GM19238 (cell line): ENCODE measurements around the gene CMTM5.
"Not testable (repeated sequence)": the region's sequence is repeated elsewhere in the genome, so short reads cannot be mapped to it uniquely, and the experiment has no call there.

Experiments
- DNase-seq: peaks from one replicate; pipeline ENCODE4 v3.0.0; 2011; ENCODE audit warnings: low spot score; ENCODE audit not compliant: insufficient read length

Gene CMTM5

DNA sequence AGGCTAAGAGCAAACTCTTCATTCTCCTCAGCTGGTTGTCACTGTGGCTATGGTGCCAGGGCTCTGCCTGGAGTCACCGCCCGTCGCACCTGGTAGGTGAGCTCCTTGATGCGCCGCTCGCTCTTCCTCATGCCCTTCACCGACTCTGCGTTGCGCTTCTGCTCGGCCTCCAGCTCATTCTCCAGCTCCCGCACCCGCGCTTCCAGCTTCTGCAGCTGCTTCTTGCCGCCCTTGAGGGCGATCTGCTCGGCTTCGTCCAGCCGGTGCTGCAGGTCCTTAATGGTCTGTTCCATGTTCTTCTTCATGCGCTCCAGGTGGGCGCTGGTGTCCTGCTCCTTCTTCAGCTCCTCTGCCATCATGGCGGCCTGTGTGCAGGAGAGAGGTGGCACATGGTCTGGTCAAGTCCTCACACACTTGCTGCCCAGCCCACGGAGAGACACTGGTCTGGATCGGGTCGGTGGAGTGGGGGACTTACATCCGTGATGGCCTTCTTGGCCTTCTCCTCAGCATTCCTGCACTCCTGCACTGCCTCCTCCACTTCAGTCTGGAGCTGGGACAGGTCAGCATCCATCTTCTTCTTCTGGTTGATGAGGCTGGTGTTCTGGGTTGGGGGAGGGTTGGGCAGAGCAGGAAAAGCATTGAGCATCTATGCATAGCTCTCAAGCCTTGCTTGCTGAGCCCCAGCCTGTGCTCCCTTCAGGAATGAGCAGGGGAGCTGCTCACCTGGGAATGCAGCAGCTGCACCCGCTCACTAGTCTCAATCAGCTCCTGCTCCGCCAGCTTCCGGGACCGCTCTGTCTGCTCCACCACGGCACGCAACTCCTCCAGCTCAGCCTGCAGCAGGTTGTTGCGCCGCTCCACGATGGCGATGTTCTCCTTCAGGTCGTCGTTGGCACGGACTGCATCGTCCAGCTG is 38.3 kb downstream of the CMTM5 start:
- DNase-seq = no peak

GRCh38 chr14:23415821-23416778 is 39.3 kb downstream of the CMTM5 start:
- DNase-seq = no peak

DNA sequence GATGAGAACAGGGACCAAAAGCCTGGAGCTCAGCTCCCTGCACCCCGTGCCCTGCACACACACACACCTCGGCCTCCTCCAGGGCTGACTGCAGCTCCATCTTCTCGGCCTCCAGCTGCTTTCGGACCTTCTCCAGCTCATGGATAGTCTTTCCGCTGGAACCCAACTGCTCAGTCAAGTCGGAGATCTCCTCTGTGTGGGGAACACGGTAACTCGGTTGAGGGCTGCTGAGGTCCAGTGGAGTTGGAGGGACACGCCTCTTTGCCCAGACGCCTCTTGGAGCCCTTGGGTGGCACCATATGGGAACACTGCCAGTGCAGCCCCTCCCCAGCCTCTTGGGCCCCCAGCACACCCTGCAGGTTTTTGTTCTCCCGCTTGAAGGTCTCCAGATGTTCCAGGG is 40.0 kb downstream of the CMTM5 start:
- DNase-seq = no peak

DNA sequence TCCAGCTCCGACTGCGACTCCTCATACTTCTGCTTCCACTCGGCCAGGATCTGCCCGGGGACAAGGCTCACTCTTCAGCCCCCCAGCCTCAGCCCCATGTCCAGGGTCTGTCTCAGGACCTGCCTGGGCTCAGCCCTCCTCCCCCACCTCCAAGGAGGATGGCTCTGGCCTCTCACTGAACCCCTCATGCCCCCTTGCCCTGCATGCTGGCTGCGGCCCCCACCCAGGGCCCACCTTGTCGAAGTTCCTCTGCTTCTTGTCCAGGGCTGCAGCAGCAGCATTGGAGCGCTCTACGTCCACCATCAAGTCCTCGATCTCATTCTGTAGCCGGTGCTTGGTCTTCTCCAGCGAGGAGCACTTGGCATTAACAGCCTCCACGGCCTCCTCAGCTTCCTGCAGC is 40.4 kb downstream of the CMTM5 start:
- not testable (repeated sequence) for DNase-seq

DNA sequence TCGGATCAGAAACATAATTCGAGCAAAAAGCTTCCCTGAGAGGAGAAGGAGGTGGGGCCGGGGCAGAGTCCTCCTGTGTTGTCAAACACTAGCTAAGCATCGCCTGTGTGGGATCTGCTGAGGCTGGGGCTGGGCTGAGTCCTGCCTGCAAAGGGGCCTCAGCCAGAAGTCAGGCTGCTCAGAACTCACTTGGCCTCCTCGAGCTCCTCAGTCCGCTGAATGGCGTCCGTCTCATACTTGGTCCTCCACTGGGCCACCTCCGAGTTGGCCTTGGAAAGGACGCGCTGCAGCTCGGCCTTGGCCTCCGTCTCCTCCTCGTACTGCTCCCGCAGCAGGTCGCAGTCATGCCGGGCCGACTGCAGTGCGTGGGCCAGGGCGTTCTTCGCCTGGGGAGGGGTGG is 41.2 kb downstream of the CMTM5 start:
- DNase-seq = no peak

GRCh38 chr14:23419646-23420045 is 42.8 kb downstream of the CMTM5 start:
- DNase-seq = not testable (repeated sequence)

GRCh38 chr14:23421594-23421993 is 44.7 kb downstream of the CMTM5 start:
- DNase-seq = no peak

GRCh38 chr14:23423657-23424056 is 46.8 kb downstream of the CMTM5 start:
- DNase-seq = no peak

- DNase-seq = no peak
These were observed 48.3 kb downstream of the CMTM5 start for GRCh38 chr14:23425169-23425568.

DNA sequence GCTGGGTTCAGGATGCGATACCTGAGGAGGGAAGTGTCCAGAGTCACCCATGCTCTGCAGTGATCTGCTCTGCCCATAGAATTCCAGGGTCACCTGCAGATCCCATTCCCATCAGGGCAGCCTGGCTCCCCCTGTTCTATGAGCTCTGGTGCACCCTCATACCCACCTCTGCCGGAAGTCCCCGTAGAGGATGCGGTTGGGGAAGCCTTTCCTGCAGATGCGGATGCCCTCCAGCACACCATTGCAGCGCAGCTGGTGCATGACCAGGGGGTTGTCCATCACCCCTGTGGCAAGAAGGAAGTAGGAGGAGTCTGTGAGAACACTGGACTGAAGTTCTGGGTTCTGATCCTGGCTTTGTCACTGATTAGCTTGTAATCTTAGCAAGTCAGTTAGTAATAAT is 49.0 kb downstream of the CMTM5 start:
- not testable (repeated sequence) for DNase-seq

DNA sequence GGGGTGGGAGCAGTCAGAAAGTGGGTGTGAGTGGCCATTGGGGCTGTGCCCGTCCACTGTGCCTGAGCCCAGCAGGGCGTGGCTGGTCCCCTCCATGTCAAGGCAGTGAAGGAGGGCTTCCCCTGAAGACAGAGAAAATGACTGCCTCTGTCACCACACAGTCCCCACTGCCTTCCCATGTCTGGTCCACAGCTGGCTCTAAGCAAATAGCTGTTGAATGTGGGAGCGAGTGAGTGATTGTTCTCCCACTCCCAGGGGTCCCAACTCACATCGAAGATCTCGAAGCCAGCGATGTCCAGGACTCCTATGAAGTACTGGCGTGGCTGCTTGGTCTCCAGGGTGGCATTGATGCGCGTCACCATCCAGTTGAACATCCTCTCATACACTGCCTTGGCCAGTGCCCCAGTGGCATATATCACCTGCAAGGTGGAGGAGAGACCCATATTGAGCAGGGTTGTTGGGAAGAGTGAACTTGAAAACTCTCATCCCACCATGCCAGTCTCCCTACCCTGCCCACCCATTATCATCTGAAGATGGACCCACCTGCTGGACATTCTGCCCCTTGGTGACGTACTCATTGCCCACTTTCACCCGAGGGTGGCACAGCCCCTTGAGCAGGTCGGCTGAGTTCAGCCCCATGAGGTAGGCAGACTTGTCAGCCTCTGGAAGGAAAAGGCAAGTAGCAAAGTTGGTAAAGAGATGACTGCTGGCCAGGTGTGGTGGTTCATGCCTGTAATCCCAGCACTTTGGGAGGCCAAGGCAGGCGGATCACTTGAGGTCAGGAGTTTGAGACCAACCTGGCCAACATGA is 52.0 kb downstream of the CMTM5 start:
- DNase-seq = no peak
